Activated CD4-positive, alpha-beta T cell treated with anti-CD3 and anti-CD28 coated beads, Interleukin-2, amount 10 ng/mL, durations not matched to agents 7 days and 5 days (primary cell): ENCODE data around the gene SCEL. TPM values are rescaled to one million over a fixed set of nuclear protein-coding genes. Genes with fewer than 3 reads are reported as not detected.

ENCODE experiments used
- CTCF ChIA-PET: fragments of 350-600 bp; sonication (Branson Sonifier 250); formaldehyde crosslinking; loops from one replicate; lab custom pipeline; 2021; ENCODE audit warnings: antibody characterized with exemption; lab: Charles Lee
- POLR2A ChIA-PET: fragments of 350-600 bp; sonication (Branson Sonifier 250); formaldehyde crosslinking; loops from one replicate; lab custom pipeline; 2021; ENCODE audit warnings: antibody characterized with exemption; lab: Charles Lee
- DNase-seq: peaks from one replicate; pipeline ENCODE4 v3.0.0-alpha.2; 2020
- H3K27ac Mint-ChIP-seq: one replicate; pipeline ENCODE4 v1.8.0; 2021; ENCODE audit warnings: mild to moderate bottlenecking, moderate library complexity, mixed read lengths
- H3K27me3 Mint-ChIP-seq: one replicate; pipeline ENCODE4 v1.8.0; 2021; ENCODE audit warnings: mixed read lengths
- H3K36me3 Mint-ChIP-seq: one replicate; pipeline ENCODE4 v1.8.0; 2021; ENCODE audit warnings: low read depth, mixed read lengths
- H3K4me1 Mint-ChIP-seq: one replicate; pipeline ENCODE4 v1.8.0; 2021; ENCODE audit warnings: mixed read lengths
- H3K4me3 Mint-ChIP-seq: one replicate; pipeline ENCODE4 v1.8.0; 2021; ENCODE audit warnings: mild to moderate bottlenecking, moderate library complexity, mixed read lengths
- H3K9me3 Mint-ChIP-seq: one replicate; pipeline ENCODE4 v1.8.0; 2021; ENCODE audit warnings: mixed read lengths
- total RNA-seq, 2 experiments: library from RNA; stranded (reverse); gene quantifications; one replicate each; pipeline ENCODE4 v1.2.3, GENCODE V29; 2021

Gene SCEL
- total RNA-seq, 2 experiments from 2014 or later = not detected

DNA sequence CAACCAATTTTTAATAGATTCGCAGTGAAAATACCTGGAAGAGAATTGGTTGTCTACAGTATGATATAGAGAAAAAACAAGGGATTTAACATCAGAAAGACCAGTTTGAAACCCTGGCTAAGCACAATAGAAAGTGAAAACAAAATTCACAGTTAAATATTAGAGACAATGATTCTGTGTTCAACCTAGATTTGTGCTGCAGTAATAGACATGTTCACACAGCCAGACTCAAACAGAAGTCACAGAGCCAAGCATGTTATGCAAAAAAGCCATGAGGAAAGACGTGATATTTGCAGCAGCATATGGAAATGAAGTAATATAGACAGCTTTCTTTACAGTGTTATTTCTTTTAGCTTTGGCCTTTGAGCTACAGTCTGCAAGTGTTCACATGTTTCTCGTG is 48.1 kb downstream of the SCEL start:
- H3K27ac Mint-ChIP-seq = no peak overlapping the region
- no peak overlapping the region for H3K4me3 Mint-ChIP-seq
- ChIA-PET POLR2A (no interaction called here), CTCF (no interaction called here)
- DNase-seq = no peak
- H3K9me3 Mint-ChIP-seq = no peaks in the 10 kb centered on the region
- H3K36me3 Mint-ChIP-seq = no peaks in the 10 kb centered on the region
- peaks cover 2% of the 10 kb centered on the region for H3K27me3 Mint-ChIP-seq
- H3K4me1 Mint-ChIP-seq = no peaks in the 10 kb centered on the region

DNA sequence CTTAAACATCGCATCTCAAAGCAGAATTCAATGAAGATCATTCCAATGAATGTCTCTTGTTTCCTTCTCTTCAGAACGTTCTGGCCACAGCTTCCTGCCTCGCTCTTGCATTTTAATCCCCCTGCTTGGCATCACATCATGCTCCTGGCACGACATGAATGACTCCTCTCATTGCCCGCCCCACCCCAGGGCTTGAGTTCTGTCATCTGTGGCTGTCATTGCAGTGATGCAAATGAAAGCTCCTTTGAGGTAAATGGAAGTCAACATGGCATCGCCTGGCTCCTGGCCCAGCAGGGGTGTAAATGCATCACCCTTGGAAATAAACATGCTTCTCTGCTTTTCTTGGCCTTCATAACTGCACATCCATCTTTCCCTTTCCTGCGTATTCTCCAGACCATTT is 48.6 kb downstream of the SCEL start:
- Mint-ChIP-seq H3K27ac (no peak overlapping the region), H3K4me1 (no peaks in the 10 kb centered on the region), H3K36me3 (no peaks in the 10 kb centered on the region), H3K4me3 (no peak overlapping the region), H3K27me3 (peaks cover 2% of the 10 kb centered on the region), H3K9me3 (no peaks in the 10 kb centered on the region)
- CTCF ChIA-PET = no interaction called here
- no peak for DNase-seq
- POLR2A ChIA-PET = no interaction called here

DNA sequence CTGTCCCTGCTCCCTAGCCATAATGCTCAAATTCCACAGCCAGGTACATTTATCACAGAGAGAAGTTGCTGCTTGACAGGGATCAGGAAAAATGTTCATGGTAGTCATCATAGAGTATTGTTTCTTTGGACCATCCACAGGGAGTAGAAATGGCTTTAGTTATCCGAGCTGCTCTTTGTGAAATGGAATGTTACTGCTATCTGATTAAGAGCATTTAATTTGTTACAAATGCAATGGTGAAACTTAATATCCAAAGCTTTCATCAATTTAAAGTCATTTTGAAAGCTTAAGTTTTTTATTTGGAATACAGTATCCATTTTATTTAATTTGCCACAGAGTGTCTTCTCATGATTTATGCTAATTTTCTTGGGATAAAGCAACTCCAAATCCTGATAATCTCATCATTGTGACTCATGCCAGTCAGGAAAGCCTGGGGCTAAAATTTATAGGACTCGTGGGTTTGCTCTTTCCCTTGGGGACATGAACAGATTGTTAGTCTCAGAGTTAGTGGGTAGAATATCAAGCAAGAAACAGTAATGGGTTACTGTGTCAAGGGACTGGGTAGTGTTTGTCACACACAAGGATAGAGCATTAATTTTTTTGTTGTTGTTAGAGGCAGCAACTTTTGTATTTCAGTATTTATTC is 59.8 kb downstream of the SCEL start:
- H3K27ac Mint-ChIP-seq = no peak overlapping the region
- H3K4me1 Mint-ChIP-seq = no peaks in the 10 kb centered on the region
- CTCF ChIA-PET = no interaction called here
- peaks cover 24% of the 10 kb centered on the region for H3K27me3 Mint-ChIP-seq
- no peaks in the 10 kb centered on the region for H3K36me3 Mint-ChIP-seq
- no peak for DNase-seq
- POLR2A ChIA-PET = no interaction called here
- no peaks in the 10 kb centered on the region for H3K9me3 Mint-ChIP-seq
- H3K4me3 Mint-ChIP-seq = no peak overlapping the region

DNA sequence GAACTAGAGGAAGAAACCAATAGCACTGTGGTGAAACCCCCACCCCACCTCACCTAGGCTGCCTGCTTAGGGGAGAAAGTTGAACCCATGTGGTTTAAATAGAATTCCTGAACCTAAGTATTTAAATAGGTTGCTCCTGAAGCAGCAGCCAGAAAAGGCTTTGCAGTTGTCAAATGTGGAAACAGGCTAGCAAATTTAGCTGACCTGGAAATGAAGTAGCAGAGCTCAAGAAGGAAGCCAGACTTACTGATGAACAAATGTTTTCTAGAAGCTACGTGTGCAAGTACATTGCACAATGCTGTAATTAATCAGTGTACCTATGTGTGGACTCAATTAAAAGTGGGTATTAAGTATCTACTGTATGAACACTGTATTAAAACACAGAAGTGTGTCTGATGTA is 61.3 kb downstream of the SCEL start:
- H3K4me3 Mint-ChIP-seq = no peak overlapping the region
- H3K36me3 Mint-ChIP-seq = no peaks in the 10 kb centered on the region
- no peak overlapping the region for H3K27ac Mint-ChIP-seq
- CTCF ChIA-PET = no interaction called here
- H3K27me3 Mint-ChIP-seq = peaks cover 23% of the 10 kb centered on the region
- no peak for DNase-seq
- no peaks in the 10 kb centered on the region for H3K9me3 Mint-ChIP-seq
- POLR2A ChIA-PET = no interaction called here
- no peaks in the 10 kb centered on the region for H3K4me1 Mint-ChIP-seq

DNA sequence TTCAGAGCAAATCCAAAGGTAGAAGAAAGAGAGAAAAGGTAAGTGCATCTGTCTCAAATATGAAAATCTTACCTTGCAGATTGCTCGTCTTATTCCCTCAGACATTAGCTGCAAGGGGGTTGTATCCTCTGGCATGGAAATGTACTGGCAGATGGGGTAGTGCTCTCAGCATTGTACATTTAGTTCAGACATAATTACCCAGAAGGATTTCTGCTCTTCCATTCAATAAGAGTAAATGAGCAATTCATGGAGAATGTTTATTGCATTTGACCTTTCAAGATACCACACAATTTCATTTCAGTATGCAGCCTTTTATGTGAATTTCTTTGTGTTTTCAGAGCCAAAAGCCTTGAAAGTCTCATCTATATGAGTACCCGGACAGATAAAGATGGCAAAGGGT is 63.8 kb downstream of the SCEL start:
- no peak overlapping the region for H3K4me3 Mint-ChIP-seq
- POLR2A ChIA-PET = no interaction called here
- no peak for DNase-seq

DNA sequence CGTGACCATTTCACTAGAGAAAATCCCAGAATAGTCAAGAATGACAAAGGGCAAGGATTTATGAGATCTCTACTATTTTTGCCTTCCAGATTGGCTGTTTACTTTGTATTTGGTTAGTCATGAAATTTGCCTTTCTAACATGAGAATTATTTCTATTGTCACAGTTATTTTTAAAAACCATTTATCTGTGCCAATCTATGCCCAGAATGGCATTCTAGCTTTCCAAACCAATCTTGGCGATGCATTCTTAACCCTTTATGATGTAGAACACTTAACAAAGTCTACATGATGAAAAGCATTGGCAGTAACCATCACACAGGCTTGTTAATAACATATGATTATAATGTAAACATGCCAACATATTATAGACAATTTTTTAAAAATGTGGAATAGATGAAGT is 65.2 kb downstream of the SCEL start:
- CTCF ChIA-PET = no interaction called here
- peaks cover 4% of the 10 kb centered on the region for H3K27me3 Mint-ChIP-seq

More for the DNA sequence above, 63.8 kb downstream of the SCEL start:
- Mint-ChIP-seq H3K27ac (no peak overlapping the region), H3K9me3 (no peaks in the 10 kb centered on the region), H3K27me3 (peaks cover 11% of the 10 kb centered on the region), H3K4me1 (no peaks in the 10 kb centered on the region), H3K36me3 (no peaks in the 10 kb centered on the region)
- CTCF ChIA-PET = no interaction called here

DNA sequence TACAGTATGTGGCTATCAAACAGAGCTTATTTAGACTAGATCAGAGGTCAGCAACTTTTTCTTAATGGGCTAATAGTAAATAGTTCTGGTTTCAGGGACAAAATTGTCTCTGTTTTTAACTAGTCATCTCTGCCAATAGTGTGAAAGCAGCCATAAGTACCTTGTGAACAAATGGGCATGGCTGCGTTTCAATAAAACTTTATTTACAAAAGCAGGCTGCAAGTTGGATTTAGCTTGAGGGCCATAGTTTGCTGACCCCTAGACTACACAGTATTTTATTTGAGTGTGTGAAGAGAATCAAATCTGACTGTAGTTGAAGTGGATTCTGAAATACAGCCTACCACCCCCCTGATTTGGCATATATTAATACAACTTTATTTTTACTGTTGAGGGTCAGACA is 75.6 kb downstream of the SCEL start:
- Mint-ChIP-seq H3K36me3 (no peaks in the 10 kb centered on the region), H3K4me3 (no peak overlapping the region), H3K27ac (no peak overlapping the region), H3K27me3 (peaks cover 4% of the 10 kb centered on the region), H3K9me3 (no peaks in the 10 kb centered on the region), H3K4me1 (no peaks in the 10 kb centered on the region)
- DNase-seq = no peak
- POLR2A ChIA-PET = no interaction called here
- CTCF ChIA-PET = no interaction called here

More for the DNA sequence above, 65.2 kb downstream of the SCEL start:
- no peaks in the 10 kb centered on the region for H3K9me3 Mint-ChIP-seq
- H3K4me3 Mint-ChIP-seq = no peak overlapping the region
- no peaks in the 10 kb centered on the region for H3K4me1 Mint-ChIP-seq
- no peak for DNase-seq
- H3K27ac Mint-ChIP-seq = no peak overlapping the region
- POLR2A ChIA-PET = no interaction called here
- no peaks in the 10 kb centered on the region for H3K36me3 Mint-ChIP-seq

DNA sequence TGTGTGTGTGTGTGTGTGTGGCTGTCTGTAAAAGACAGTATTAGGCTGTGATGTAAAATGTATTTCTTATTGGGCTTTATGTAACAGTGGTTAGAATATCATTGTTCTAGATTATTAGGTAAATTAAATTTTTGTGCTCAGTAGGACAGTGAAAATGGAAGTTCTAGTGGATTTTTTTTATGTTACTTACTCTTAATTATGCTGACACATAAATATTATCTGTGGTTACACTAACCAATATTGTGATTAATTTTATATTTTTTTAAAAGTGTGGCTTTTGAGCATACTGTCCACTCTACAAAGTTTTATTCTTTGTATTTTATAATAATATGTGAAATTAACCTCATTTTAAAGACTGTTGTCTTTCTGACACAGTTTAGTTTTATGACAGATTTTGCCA is 80.5 kb downstream of the SCEL start:
- H3K4me3 Mint-ChIP-seq = no peak overlapping the region
- POLR2A ChIA-PET = no interaction called here
- H3K9me3 Mint-ChIP-seq = no peaks in the 10 kb centered on the region
- CTCF ChIA-PET = no interaction called here
- peaks cover 10% of the 10 kb centered on the region for H3K27me3 Mint-ChIP-seq
- no peaks in the 10 kb centered on the region for H3K36me3 Mint-ChIP-seq
- no peak for DNase-seq
- H3K4me1 Mint-ChIP-seq = no peaks in the 10 kb centered on the region
- H3K27ac Mint-ChIP-seq = no peak overlapping the region

DNA sequence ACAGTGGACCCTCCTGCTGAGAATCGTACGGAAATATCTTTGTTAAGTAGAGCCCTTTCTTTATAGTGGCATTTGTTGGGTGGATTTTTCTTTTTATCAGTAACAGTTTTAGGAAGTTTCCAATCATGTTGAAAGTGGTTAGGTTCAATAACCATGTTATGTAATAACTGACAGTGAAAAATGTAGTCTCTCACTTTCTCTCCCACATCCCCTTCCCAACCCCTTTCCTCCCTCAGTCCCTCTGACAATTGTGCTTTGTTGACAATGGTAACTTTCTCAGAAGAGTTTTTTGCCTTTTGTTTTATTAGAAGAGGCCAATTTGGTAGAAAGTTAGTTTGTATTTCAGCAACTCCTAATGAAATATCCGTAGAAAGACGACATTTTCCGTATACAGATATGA is 84.1 kb downstream of the SCEL start:
- H3K36me3 Mint-ChIP-seq = no peaks in the 10 kb centered on the region
- ChIA-PET POLR2A (no interaction called here), CTCF (no interaction called here)
- no peak for DNase-seq
- peaks cover 13% of the 10 kb centered on the region for H3K27me3 Mint-ChIP-seq
- H3K27ac Mint-ChIP-seq = no peak overlapping the region
- no peak overlapping the region for H3K4me3 Mint-ChIP-seq
- H3K9me3 Mint-ChIP-seq = no peaks in the 10 kb centered on the region
- H3K4me1 Mint-ChIP-seq = no peaks in the 10 kb centered on the region

DNA sequence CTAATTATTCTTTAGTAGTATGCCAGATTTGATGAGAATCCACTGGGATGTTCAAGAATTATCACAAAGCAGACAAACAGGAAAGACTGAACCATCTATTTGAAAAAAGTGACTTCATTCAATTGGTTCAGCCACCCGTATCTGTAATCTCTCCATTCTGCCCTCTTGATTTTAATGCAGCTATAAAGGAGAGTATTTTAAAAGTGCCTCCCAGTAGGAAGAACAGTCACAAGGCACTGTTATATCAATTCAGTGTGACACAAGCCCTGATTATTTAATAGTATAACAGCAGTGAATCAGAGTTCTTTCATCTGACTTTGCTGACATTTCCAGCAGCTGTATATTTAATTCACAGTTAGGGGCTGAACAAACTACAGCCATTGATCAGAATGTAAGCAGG is 84.6 kb downstream of the SCEL start:
- no peaks in the 10 kb centered on the region for H3K36me3 Mint-ChIP-seq
- no peak for DNase-seq
- H3K27me3 Mint-ChIP-seq = peaks cover 10% of the 10 kb centered on the region
- no peaks in the 10 kb centered on the region for H3K9me3 Mint-ChIP-seq
- H3K4me3 Mint-ChIP-seq = no peak overlapping the region
- ChIA-PET CTCF (no interaction called here), POLR2A (interaction anchor here (0.6 kb wide), 1 partner anchor 42 kb away, joined by 4 read pairs; no protein-coding TSS in a partner anchor)
- H3K27ac Mint-ChIP-seq = no peak overlapping the region
- no peaks in the 10 kb centered on the region for H3K4me1 Mint-ChIP-seq

DNA sequence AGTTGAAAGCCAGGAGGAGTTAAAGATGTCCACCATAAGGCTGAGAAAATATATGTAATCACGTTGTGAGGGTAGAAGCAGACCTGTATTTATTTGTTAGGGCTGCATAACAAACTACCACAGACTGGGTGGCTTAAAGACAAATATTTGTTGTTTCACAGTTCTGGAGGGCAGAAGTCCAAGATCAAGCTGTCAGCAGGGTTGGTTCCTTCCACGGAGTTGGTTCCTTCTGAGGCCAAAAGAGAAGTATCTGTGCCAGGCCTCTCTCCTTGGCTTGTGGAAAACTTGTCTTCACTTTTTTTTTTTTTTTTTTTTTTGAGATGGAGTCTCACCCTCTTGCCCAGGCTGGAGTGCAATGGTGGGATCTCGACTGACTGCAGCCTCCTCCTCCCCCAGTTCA is 88.3 kb downstream of the SCEL start:
- DNase-seq = no peak
- CTCF ChIA-PET = no interaction called here

DNA sequence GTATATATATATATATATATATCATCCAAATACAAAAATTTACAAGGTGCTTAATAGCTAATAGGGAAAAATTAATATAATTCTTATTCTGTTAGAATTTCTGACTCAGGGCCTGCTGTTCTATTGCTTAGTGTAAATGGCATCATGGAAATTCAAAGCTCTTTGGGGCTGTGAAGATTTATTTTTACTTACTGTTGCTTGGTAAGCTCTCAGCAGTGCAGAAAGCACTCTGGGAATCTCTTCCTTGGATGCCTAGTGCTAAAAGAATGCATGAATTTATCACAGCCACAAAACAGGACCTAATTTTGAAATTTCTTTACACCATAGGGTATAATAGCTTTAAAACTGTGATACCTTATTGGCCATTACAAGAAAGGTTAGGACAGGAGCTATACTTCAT is 92.7 kb downstream of the SCEL start:
- no peaks in the 10 kb centered on the region for H3K9me3 Mint-ChIP-seq
- ChIA-PET POLR2A (no interaction called here), CTCF (no interaction called here)
- peaks cover 4% of the 10 kb centered on the region for H3K27me3 Mint-ChIP-seq
- no peak overlapping the region for H3K4me3 Mint-ChIP-seq
- no peaks in the 10 kb centered on the region for H3K4me1 Mint-ChIP-seq
- H3K27ac Mint-ChIP-seq = no peak overlapping the region
- no peak for DNase-seq
- no peaks in the 10 kb centered on the region for H3K36me3 Mint-ChIP-seq

More for the DNA sequence above, 88.3 kb downstream of the SCEL start:
- H3K4me1 Mint-ChIP-seq = no peaks in the 10 kb centered on the region
- no peak overlapping the region for H3K4me3 Mint-ChIP-seq
- H3K36me3 Mint-ChIP-seq = no peaks in the 10 kb centered on the region
- H3K9me3 Mint-ChIP-seq = no peaks in the 10 kb centered on the region
- POLR2A ChIA-PET = no interaction called here
- no peak overlapping the region for H3K27ac Mint-ChIP-seq
- peaks cover 3% of the 10 kb centered on the region for H3K27me3 Mint-ChIP-seq

DNA sequence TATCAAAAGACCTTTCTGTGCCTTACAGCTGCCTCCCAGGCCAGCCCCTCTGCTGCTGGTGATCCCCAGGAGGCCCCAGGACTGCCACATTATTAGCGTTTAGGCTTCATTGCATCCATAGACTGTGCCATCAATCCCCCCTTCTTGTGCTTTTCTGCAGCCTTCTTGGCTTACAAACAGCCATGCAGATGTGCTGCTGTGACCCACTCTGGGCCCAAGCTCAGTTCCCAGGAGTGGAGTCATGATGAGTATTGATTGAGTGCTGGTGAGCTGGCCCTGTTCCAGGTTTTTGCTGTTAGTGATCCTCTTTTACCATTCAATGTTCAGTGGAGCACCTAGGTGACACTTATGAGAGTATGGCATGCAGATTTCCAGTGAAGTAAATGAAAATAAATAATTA is 102.1 kb downstream of the SCEL start:
- POLR2A ChIA-PET = no interaction called here
- DNase-seq = no peak

DNA sequence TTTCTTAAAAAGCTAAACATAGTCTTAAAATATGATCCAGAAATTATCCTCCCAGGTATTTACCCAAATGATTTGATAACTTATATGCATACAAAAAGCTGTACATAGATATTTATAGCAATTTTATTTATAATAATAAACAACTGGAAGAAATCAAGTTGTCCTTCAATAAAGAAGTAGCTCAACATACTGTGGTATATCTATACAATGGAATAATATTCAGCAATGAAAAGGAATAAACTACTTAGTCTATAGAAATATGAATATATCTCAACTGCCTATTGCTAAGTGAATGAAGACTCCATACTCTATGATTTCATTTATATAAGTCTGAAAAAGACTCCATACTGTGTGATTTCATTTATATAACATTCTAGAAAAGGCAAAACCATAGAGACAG is 114.9 kb downstream of the SCEL start:
- Mint-ChIP-seq H3K4me1 (no peaks in the 10 kb centered on the region), H3K9me3 (peaks cover 4% of the 10 kb centered on the region), H3K27ac (no peak overlapping the region), H3K4me3 (no peak overlapping the region), H3K36me3 (no peaks in the 10 kb centered on the region), H3K27me3 (peaks cover 5% of the 10 kb centered on the region)
- ChIA-PET CTCF (interaction anchor here (0.5 kb wide), 1 partner anchor 1066 kb away, joined by 3 read pairs; no protein-coding TSS in a partner anchor), POLR2A (no interaction called here)
- no peak for DNase-seq

More for the DNA sequence above, 102.1 kb downstream of the SCEL start:
- Mint-ChIP-seq H3K4me3 (no peak overlapping the region), H3K27me3 (no peaks in the 10 kb centered on the region), H3K36me3 (no peaks in the 10 kb centered on the region), H3K9me3 (no peaks in the 10 kb centered on the region), H3K4me1 (no peaks in the 10 kb centered on the region), H3K27ac (no peak overlapping the region)
- CTCF ChIA-PET = no interaction called here
